Hematopoietic multipotent progenitor cell treated with erythropoietin and hydrocortisone succinate and interleukin-3 and kit ligand, for 15 days (in vitro differentiated cells): ENCODE results near the gene ADH4.

Experiments used
- DNase-seq: peaks from one replicate; pipeline ENCODE4 v3.0.0-alpha.2; 2015; ENCODE audit warnings: low spot score

The ADH4 gene

GRCh38 chr4:99079625-99080295, 64.3 kb downstream of the ADH4 start:
- DNase-seq = no peak

DNA sequence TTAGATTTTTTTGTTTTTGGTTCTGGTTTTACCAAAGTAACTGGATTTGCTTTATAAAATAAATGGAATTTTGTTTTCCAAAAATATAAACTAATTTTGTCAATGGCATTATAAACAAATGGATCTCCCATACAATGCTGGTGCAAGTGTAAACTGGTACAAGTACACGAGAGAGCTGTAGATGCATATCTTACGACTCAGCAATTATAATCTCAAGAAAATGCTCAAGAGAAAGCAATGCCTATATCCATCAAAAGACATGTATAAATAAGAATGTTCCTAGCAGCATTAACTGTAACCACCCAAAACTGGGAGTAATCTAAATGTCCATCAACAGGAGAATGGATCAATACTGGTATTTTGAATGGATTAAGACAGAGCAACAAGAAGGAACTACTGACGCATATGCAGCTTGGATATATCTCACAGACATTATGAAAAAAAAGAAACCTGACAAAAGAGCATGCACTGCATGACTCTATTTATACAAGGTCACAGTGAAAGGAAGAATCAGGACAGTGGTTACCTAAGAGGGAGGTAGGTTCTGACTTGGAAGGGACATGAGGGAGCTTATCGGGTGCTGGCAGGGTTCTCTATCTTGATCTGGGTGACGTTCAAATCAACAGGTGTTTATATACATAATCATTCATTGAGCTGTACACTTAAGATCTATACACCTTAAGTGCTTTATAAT, 65.0 kb downstream of the ADH4 start:
- no peak for DNase-seq

- DNase-seq = no peak
These were observed 65.8 kb downstream of the ADH4 start for GRCh38 chr4:99078336-99078735.

DNA sequence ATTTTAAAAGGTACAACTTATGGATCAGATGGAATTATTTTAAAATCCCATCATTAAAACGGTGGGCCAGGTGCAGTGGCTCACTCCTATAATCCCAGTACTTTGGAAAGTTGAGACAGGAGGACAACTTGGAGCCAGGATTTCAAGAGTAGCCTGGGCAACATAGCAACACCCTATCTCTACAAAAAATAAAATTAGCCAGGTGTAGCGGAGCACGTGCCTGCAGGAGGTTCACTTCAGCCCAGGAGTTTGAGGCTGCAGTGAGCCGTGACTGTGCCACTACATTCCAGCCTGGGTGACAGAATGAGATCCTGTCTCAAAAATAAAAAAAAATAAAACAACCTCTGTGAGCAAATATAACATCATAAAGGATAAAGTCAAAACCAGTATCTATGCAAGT, 66.9 kb downstream of the ADH4 start:
- no peak for DNase-seq

DNA sequence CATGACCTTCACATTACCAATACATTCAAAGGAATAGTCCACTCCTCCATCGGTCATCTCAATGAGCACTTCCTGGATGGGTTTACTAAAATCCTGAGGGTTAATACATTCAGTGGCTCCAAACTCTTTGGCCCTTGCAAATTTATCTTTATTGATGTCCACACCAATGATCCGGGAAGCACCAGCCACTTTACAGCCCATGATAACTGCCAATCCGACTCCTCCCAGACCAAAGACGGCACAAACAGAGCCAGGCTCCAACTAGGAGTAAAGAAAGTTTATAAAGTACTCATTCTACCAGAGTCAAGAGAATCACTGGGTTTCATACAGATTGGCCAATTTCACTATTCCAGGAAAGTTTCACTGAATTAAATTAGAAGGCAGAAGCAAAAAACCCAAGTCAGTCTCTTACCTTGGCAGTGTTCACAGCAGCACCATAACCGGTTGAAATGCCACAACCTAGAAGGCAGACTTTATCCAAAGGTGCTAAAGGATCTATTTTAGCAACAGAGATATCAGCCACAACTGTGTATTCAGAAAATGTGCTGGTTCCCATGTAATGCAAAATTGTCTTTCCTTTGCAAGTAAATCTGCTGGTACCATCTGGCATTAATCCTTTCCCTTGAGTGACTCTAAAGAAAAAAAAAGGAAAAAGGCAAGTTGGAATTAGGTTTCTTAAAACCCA, 67.7 kb downstream of the ADH4 start:
- no peak for DNase-seq

DNA sequence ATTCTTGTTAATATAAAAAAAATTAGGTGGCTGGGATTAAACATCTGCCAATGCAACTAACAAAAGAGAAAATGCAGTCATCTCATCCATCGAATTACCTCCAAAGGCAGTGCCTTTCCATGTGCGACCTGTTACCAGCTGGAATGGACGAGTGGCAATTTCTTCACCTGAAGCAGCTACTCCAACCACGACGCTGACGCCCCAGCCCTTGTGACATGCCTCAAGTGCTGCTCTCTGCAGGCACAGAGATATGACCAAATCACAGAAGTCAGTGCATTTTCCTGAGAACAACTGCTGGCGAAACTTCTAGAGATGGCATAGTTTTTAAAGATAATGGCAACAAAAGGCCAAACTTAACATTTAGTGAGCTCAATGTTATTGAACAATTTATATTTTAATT, 69.3 kb downstream of the ADH4 start:
- DNase-seq = no peak
